HG02571 (cell line): Measurements from ENCODE around the gene SNCAIP.

Source experiments
- ATAC-seq: cut with Tn5 transposase; IDR thresholded peaks from one replicate; pipeline ENCODE4 v1.9.1; 2021; ENCODE audit warnings: mild to moderate bottlenecking, moderate library complexity; ENCODE audit not compliant: unreplicated experiment

SNCAIP gene

DNA sequence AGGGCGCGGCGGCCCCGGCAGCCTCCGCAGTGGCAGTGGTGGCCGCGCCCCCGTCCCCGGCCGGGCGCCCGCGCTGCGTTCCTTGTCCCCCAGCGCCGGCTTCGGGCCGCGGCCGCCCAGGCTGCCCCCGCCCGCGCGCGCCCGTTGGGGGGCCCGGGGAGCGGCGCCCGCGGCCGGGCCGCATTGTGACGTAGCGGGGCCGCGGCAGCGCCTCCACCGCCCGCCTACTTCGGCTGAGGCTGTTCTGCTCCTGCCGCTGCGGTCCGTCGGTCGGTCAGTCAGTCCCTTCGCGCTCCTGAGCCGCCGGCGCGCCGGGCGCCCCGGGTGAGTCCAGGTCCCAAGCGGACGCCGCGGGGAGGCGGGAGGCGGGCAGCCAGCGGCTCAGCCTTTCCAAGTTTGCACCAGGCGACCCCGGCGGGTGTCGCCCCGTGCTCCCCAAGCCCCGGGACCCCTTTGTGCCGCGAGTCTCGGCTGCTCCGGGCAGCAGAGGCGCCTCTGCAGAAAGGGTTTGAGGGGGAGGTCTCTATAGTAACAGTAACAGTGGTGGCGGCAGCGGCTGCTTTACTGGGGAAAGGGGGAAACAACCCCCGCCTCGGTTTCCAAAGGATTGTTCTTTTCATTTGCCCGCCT lies at the start of gene SNCAIP:
SNCAIP (plus strand) TSS at position 277 of the 630 bp plus-strand sequence. CDS start 78,898 bp downstream, outside the sequence.
- ATAC-seq: no peak

GRCh38 chr5:122263352-122264030 lies 48.5 kb upstream of the SNCAIP start:
- no peak for ATAC-seq

DNA sequence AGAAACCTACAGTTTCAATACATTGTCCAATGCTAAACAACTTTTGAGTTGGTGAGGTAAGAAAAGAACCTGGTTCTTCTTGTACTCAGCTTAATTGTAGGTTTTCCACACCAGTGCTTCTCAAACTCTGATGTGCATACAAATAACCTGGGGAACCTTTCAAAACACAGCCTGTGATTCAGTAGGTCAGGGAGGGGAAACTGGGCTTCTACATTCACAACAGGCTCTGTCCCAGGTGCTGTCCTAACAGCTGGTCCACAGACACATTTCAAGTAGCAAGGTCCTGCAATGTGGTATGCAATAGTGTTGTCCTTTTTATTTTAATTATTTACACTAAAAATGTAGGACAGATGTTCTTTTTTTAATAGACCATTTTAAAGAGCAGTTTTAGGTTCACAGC lies 47.4 kb upstream of the SNCAIP start:
- no peak for ATAC-seq

- ATAC-seq: no peak
These were observed 44.9 kb upstream of the SNCAIP start for GRCh38 chr5:122267185-122267584.

- no peak for ATAC-seq
These were observed 38.3 kb upstream of the SNCAIP start for GRCh38 chr5:122273696-122274095.

- ATAC-seq: no peak
These were observed 28.4 kb upstream of the SNCAIP start for GRCh38 chr5:122283592-122283991.

DNA sequence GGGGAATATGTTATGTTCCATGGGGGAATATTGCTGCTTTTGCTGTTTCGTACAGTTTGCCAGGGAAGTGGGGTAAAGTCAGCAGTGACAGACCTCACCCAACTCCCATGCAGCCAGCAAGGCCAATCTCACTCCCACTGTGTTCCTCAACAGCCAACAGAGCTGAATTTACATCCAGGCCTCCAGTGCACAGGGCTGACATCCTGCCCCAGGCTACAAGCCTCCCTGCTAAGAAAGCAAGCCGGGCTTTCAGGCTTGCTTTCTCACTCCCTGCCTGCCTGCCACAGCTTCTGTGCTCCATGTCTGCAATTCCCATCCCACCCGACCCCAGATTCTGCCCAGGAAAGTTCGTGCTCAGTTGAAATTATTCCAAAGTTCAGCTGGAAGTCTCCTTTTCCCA lies 25.5 kb upstream of the SNCAIP start:
- ATAC-seq: no peak

GRCh38 chr5:122287101-122287500 lies 24.9 kb upstream of the SNCAIP start:
- no peak for ATAC-seq

- ATAC-seq: no peak
These were observed 20.8 kb upstream of the SNCAIP start for GRCh38 chr5:122291000-122291901.

DNA sequence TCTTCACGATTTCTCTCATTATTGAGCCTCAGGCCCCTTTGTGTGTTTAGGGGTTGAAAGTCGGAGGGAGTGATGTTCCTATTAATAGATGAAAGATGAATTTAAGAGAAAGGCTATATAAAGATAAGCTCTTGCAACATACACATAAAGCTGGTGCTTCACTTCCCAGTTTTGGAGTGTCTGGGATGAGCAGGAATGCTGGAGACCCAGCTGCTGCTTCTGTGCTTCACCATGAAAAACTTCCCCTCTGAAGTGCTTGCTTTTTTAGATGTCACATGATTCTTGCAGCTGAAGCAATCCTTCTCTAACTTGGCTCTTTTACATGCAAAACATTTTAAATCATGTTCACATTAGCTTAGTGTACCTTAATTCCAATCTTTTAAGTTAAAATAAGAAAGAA lies 19.7 kb upstream of the SNCAIP start:
- ATAC-seq: no peak

DNA sequence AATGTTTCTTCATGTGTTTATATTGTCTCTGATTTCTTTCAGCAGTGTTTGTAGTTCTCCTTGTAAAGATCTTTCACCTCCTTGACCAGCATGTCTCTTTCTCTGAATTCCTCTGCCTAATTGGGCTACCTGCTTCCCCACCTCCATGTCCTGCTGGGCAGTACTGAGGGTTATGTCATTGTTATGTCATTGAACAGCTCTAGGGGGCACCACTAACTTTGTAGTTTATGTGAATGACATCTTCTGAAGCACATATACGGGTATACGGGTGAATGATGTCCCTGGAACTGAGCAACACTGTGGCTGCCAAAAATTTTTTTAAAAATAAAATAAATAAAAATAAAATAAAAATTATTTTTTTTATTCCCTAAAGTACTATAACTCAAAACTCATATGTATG lies 16.9 kb upstream of the SNCAIP start:
- peak; percentile 44 for ATAC-seq

DNA sequence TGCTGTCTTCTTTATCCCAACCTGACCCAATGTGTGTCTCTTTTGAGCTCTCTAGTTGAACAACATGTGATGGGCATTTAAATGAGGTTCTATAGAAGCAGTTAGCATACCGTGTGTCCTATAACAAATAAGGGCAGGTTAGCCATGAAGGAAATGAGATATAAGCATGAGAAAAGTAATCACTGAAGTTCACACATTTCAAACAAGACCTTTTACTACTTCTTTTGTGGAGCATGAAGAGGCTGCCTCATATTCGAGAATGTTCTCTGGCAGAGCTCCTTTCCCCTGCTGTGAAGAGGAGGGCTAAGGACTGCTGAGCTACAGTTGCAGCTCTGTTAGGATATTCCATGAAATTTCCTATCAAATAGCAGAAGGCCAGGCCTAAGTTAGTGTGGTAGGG lies 15.2 kb upstream of the SNCAIP start:
- no peak for ATAC-seq

GRCh38 chr5:122297587-122298298 lies 14.3 kb upstream of the SNCAIP start:
- peak; percentile 70 for ATAC-seq

DNA sequence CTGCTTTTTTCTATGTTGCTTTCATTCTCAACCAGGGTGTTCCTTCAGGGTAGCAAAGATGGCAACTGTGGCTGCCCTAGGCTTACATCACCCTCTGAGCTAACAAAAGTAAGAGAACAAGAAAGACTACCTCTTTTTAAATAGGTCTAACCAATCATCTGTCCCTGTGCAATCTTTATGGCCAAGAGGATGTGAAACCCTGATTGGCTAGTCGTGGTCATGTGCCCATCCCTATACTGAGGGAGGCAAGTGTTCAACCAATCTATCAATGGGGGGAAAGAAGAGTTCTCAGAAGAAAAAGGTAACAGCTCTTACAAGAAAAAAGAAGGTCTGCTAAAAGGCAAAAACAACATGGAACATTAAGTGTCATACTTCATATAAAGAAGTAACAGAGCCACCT lies 11.7 kb upstream of the SNCAIP start:
- no peak for ATAC-seq

DNA sequence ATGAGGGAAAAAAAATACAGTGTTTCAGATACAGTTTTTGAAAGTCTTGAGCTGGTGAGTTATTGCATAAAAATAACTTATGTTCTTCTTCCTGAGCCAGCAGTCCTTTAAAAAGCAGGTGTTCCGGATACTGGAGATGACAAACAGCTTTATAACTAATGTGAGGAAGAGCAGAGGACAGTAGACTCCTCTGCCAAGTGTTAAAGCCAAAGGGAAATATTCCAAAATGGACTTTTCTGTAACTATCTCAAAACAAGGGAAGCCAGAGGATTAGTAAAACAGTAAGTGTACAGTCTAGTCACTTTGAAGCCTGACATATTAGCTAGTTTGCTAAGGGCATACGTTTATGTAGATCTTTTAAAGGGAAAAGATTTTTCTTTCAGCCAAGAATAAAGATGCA lies 11.0 kb upstream of the SNCAIP start:
- no peak for ATAC-seq

- ATAC-seq: no peak
These were observed 7.4 kb upstream of the SNCAIP start for GRCh38 chr5:122304471-122305215.

DNA sequence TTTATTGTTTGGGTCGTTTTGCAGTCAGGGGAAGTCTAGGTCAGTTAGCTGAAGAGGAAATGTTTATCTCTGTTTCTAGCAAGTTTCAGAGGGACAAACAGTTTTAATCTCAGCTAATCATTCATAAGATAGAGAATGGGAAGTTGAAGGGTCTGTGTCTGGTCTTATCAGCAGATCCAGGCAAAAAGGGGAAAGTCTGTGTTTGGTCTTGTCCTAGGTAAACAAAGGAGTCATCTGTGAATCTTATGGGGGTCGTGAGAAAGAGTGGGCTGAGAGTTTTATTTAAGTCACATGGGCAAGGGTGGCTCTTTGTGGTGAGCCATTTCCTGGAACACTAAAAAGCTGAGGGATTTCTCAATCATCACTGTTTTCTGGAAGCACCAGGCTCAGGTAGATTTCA lies 5.6 kb upstream of the SNCAIP start:
- ATAC-seq: no peak

DNA sequence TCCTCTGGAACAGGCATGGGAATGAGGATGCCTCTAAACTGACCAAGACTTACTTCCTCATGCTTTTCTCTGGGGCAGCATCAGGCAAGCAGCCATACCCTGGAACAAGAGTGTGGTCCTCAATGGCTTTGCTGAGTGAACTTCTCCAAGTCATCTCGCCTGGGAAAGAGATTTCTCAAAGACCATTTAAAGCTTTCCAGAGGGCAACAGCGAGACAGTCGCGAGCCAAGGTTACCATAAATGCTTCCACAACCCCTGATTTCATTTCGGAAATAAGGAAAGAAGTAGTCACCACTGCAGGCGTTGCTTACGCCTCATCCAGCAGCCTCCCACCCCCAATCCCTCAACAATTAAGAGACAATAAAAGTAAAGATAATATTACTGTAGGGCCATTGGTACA lies 1.1 kb upstream of the SNCAIP start:
- ATAC-seq: no peak

DNA sequence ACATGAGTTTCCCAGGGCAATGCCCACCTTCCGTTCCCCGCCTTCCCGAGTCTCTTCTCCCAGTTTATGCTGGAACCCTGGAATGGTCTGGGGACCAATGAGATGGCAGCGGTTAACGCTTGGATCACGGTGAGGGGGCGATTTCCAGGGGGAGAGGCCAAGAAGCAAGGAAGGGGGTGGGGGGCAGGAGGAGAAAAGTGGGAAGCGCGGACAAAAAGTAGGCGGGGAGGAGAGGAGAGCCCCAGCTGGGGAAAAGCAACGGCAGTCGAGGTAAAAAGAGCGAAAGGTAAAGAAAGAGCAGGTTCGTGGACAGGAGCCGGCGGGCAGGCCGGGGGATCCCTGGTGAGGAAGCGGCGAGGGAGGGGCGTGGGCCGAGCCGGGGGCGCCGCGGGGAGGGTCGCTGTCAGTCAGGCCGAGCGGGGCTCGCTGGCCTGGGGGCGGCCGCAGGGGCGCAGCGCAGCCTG lies 508 bp upstream of the SNCAIP start:
- ATAC-seq: no peak
